GDM1 (cell line): Measurements from ENCODE around the gene BPTF.
"Not testable (repeated sequence)": the region's sequence is repeated elsewhere in the genome, so short reads cannot be mapped to it uniquely, and the experiment has no call there.

Source experiments
- DNase-seq: peaks from one replicate; lab custom pipeline; 2025; lab: John Stamatoyannopoulos, UW

The BPTF gene

GRCh38 chr17:67881083-67881482 is 55.8 kb downstream of the BPTF start:
- no peak for DNase-seq

- no peak for DNase-seq
These were observed 59.4 kb downstream of the BPTF start for GRCh38 chr17:67884741-67885140.

- DNase-seq: no peak
These were observed 66.3 kb downstream of the BPTF start for GRCh38 chr17:67891481-67892119.

- no peak for DNase-seq
These were observed 77.4 kb downstream of the BPTF start for GRCh38 chr17:67902511-67903231.

- not testable (repeated sequence) for DNase-seq
These were observed 80.0 kb downstream of the BPTF start for GRCh38 chr17:67905298-67905697.

GRCh38 chr17:67910117-67910803 is 85.0 kb downstream of the BPTF start:
- not testable (repeated sequence) for DNase-seq

GRCh38 chr17:67911059-67911782 is 85.9 kb downstream of the BPTF start:
- DNase-seq: no peak

- DNase-seq: no peak
These were observed 86.8 kb downstream of the BPTF start for GRCh38 chr17:67912088-67912487.

GRCh38 chr17:67912656-67913055 is 87.4 kb downstream of the BPTF start:
- no peak for DNase-seq

GRCh38 chr17:67920212-67920611 is 94.9 kb downstream of the BPTF start:
- DNase-seq: no peak

- no peak for DNase-seq
These were observed 97.2 kb downstream of the BPTF start for GRCh38 chr17:67922503-67922902.

- not testable (repeated sequence) for DNase-seq
These were observed 103.5 kb downstream of the BPTF start for GRCh38 chr17:67928842-67929241.

GRCh38 chr17:67931227-67931626 is 105.9 kb downstream of the BPTF start:
- no peak for DNase-seq

GRCh38 chr17:67942810-67943209 is 117.5 kb downstream of the BPTF start:
- DNase-seq: no peak

GRCh38 chr17:67944035-67944434 is 118.7 kb downstream of the BPTF start:
- DNase-seq: no peak

- DNase-seq: no peak
These were observed 121.2 kb downstream of the BPTF start for GRCh38 chr17:67946513-67946912.

GRCh38 chr17:67947325-67947813 is 122.1 kb downstream of the BPTF start:
- no peak for DNase-seq

GRCh38 chr17:67950945-67951344 is 125.6 kb downstream of the BPTF start:
- no peak for DNase-seq

- DNase-seq: no peak
These were observed 134.2 kb downstream of the BPTF start for GRCh38 chr17:67959510-67959909.

GRCh38 chr17:67960276-67960675 is 135.0 kb downstream of the BPTF start:
- DNase-seq: not testable (repeated sequence)

GRCh38 chr17:67962156-67962555 is 136.9 kb downstream of the BPTF start:
- not testable (repeated sequence) for DNase-seq

- DNase-seq: peak; percentile 37
These were observed 137.9 kb downstream of the BPTF start for GRCh38 chr17:67963145-67963572.
